ENCODE results near the gene C3.

Gene C3

GRCh38 chr19:6737873-6738786 lies 17.7 kb upstream of the C3 start:
- Histone ChIP-seq H3K9me3 (ENCODE audit: control insufficient read depth in 5 of 5, low read length in 5 of 5) (no peaks in the 10 kb centered on the region), H3K4me3 (ENCODE audit: low read depth in 1 of 5, low read length in 5 of 5) (peak overlapping the region; percentile 43 to 69 (median 61)), H3K27ac (ENCODE audit: low read depth, low read length) (peak overlapping the region; percentile 97), H3K36me3 (ENCODE audit: control insufficient read depth in 5 of 5, insufficient read depth in 5 of 5, low read length in 5 of 5) (peaks cover 0 to 15% (median 12%) of the 10 kb centered on the region in 5 donors), H3K4me1 (ENCODE audit: control insufficient read depth in 5 of 5, insufficient read depth in 5 of 5, low read length in 5 of 5) (peaks cover 12 to 67% (median 52%) of the 10 kb centered on the region in 5 donors), H3K27me3 (ENCODE audit: control insufficient read depth in 5 of 5, insufficient read depth in 4 of 5, low read length in 5 of 5) (no peaks in the 10 kb centered on the region), H3K9ac (ENCODE audit: low read length in 5 of 5) (peak overlapping the region; percentile 48 to 79 (median 56))

DNA sequence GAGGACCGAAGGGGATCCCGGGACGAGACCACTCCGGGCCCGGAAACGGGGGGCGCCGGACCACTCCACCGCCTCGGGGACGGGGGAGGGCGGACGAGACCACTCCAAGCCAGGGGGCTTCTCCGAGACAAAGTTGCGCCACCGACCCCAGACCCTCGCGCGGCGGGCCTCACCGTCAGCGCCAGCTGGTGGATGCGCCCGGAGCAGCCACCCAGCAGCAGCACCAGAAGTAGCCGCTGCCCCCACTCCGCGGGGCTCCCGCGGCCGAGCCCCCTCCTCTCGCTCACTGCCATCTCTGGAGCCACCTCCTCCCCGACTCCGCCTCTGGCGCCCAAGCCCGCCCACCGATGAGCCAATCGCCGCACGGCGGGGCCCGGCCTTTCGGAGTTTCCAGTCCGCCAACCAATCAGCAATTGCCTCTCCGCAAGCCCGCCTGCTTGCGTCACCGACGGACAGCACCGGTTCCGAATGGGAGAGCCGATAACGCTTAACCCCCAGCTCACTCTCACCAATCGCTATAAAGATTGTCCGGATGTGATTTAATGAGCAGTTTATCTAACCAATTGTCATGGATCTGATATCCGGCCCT lies 16.9 kb upstream of the C3 start, which contains the start of gene GPR108:
TSS of gene GPR108 (minus strand) at position 297 of the 589 bp plus-strand sequence. CDS start at position 293, 4 bp downstream.
- Histone ChIP-seq H3K9ac (ENCODE audit: low read length in 5 of 5) (peak within 1 kb of the TSS; percentile 56 to 88 (median 75)), H3K4me3 (ENCODE audit: low read depth in 1 of 5, low read length in 5 of 5) (peak within 1 kb of the TSS; percentile 77 to 88 (median 87)), H3K4me1 (ENCODE audit: control insufficient read depth in 5 of 5, insufficient read depth in 5 of 5, low read length in 5 of 5) (peaks cover 12 to 60% (median 45%) of the 10 kb centered on the region in 5 donors), H3K27ac (ENCODE audit: low read depth, low read length) (peak within 1 kb of the TSS; percentile 97), H3K9me3 (ENCODE audit: control insufficient read depth in 5 of 5, low read length in 5 of 5) (no peaks in the 10 kb centered on the region), H3K36me3 (ENCODE audit: control insufficient read depth in 5 of 5, insufficient read depth in 5 of 5, low read length in 5 of 5) (peaks cover 0 to 17% (median 16%) of the 10 kb centered on the region in 5 donors), H3K27me3 (ENCODE audit: control insufficient read depth in 5 of 5, insufficient read depth in 4 of 5, low read length in 5 of 5) (no peaks in the 10 kb centered on the region)

- peak overlapping the region; percentile 77 to 88 (median 87) for H3K4me3 ChIP-seq (ENCODE audit: low read depth in 1 of 5, low read length in 5 of 5)
- H3K9ac ChIP-seq (ENCODE audit: low read length in 5 of 5): peak overlapping the region in 4 of 5 donors; percentile 64 to 88 (median 80)
- H3K9me3 ChIP-seq (ENCODE audit: control insufficient read depth in 5 of 5, low read length in 5 of 5): no peaks in the 10 kb centered on the region
- H3K4me1 ChIP-seq (ENCODE audit: control insufficient read depth in 5 of 5, insufficient read depth in 5 of 5, low read length in 5 of 5): peaks cover 12 to 56% (median 42%) of the 10 kb centered on the region in 5 donors
- H3K27ac ChIP-seq (ENCODE audit: low read depth, low read length): peak overlapping the region; percentile 81
- H3K27me3 ChIP-seq (ENCODE audit: control insufficient read depth in 5 of 5, insufficient read depth in 4 of 5, low read length in 5 of 5): no peaks in the 10 kb centered on the region
- H3K36me3 ChIP-seq (ENCODE audit: control insufficient read depth in 5 of 5, insufficient read depth in 5 of 5, low read length in 5 of 5): peaks cover 0 to 22% (median 20%) of the 10 kb centered on the region in 5 donors
Measured at GRCh38 chr19:6736917-6737283, 16.4 kb upstream of the C3 start.

- H3K4me3 ChIP-seq (ENCODE audit: low read depth in 1 of 5, low read length in 5 of 5): peak overlapping the region; percentile 77 to 88 (median 87)
- no peaks in the 10 kb centered on the region for H3K9me3 ChIP-seq (ENCODE audit: control insufficient read depth in 5 of 5, low read length in 5 of 5)
- H3K9ac ChIP-seq (ENCODE audit: low read length in 5 of 5): peak overlapping the region in 4 of 5 donors; percentile 64 to 88 (median 80)
- H3K27ac ChIP-seq (ENCODE audit: low read depth, low read length): peak overlapping the region; percentile 81
- peaks cover 0 to 26% (median 25%) of the 10 kb centered on the region in 5 donors for H3K36me3 ChIP-seq (ENCODE audit: control insufficient read depth in 5 of 5, insufficient read depth in 5 of 5, low read length in 5 of 5)
- peaks cover 9 to 53% (median 38%) of the 10 kb centered on the region in 5 donors for H3K4me1 ChIP-seq (ENCODE audit: control insufficient read depth in 5 of 5, insufficient read depth in 5 of 5, low read length in 5 of 5)
- no peaks in the 10 kb centered on the region for H3K27me3 ChIP-seq (ENCODE audit: control insufficient read depth in 5 of 5, insufficient read depth in 4 of 5, low read length in 5 of 5)
Measured at GRCh38 chr19:6736169-6736916, 15.9 kb upstream of the C3 start.

DNA sequence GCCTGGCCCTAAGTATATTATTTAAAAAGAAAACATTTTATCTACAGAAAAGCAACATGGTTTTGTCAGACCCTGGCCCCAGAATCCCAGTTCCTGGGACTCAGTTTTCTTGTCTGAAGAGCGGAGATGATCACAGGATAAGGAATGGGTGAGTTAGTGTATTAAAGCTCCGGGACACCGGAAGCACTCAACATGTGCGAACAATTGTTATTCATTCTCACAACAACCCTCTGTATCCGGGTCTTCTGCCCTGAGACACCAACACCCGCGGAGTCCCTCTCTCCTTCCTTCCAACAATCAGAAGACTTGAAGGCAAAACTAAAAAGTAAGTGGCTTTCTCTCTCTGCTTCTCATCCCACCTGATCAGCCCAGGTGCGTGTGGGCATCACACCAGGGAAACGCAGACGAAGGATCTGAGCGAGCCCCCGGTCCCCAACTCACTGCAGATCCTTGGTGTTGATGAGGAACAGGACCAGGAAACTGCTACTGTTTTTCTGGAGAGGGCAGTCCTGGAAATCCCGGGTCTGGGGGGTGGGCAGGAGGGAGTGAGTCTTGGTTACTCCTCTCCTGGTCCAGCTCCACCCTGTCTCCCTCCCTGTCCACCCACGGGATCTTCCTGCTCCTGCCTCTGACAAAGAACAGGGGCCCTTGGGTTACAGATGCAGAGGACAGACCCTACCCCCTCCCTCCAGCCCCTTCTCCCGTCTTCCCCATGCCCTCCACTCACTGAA lies 14.9 kb upstream of the C3 start:
- Histone ChIP-seq H3K27me3 (ENCODE audit: control insufficient read depth in 5 of 5, insufficient read depth in 4 of 5, low read length in 5 of 5) (no peaks in the 10 kb centered on the region), H3K36me3 (ENCODE audit: control insufficient read depth in 5 of 5, insufficient read depth in 5 of 5, low read length in 5 of 5) (peaks cover 0 to 30% (median 28%) of the 10 kb centered on the region in 5 donors), H3K27ac (ENCODE audit: low read depth, low read length) (peak overlapping the region; percentile 81), H3K9me3 (ENCODE audit: control insufficient read depth in 5 of 5, low read length in 5 of 5) (no peaks in the 10 kb centered on the region), H3K4me3 (ENCODE audit: low read depth in 1 of 5, low read length in 5 of 5) (no peak overlapping the region), H3K9ac (ENCODE audit: low read length in 5 of 5) (peak overlapping the region in 1 of 5 donors; percentile 66), H3K4me1 (ENCODE audit: control insufficient read depth in 5 of 5, insufficient read depth in 5 of 5, low read length in 5 of 5) (peaks cover 8 to 43% (median 33%) of the 10 kb centered on the region in 5 donors)

GRCh38 chr19:6734096-6734696 lies 13.7 kb upstream of the C3 start:
- H3K9ac ChIP-seq (ENCODE audit: low read length in 5 of 5): no peak overlapping the region
- H3K27me3 ChIP-seq (ENCODE audit: control insufficient read depth in 5 of 5, insufficient read depth in 4 of 5, low read length in 5 of 5): no peaks in the 10 kb centered on the region
- H3K4me1 ChIP-seq (ENCODE audit: control insufficient read depth in 5 of 5, insufficient read depth in 5 of 5, low read length in 5 of 5): peaks cover 8 to 37% (median 32%) of the 10 kb centered on the region in 5 donors
- H3K9me3 ChIP-seq (ENCODE audit: control insufficient read depth in 5 of 5, low read length in 5 of 5): no peaks in the 10 kb centered on the region
- H3K4me3 ChIP-seq (ENCODE audit: low read depth in 1 of 5, low read length in 5 of 5): no peak overlapping the region
- peaks cover 0 to 33% (median 28%) of the 10 kb centered on the region in 5 donors for H3K36me3 ChIP-seq (ENCODE audit: control insufficient read depth in 5 of 5, insufficient read depth in 5 of 5, low read length in 5 of 5)
- H3K27ac ChIP-seq (ENCODE audit: low read depth, low read length): no peak overlapping the region

- no peaks in the 10 kb centered on the region for H3K9me3 ChIP-seq (ENCODE audit: control insufficient read depth in 5 of 5, low read length in 5 of 5)
- H3K27ac ChIP-seq (ENCODE audit: low read depth, low read length): no peak overlapping the region
- peaks cover 8 to 37% (median 32%) of the 10 kb centered on the region in 5 donors for H3K4me1 ChIP-seq (ENCODE audit: control insufficient read depth in 5 of 5, insufficient read depth in 5 of 5, low read length in 5 of 5)
- peaks cover 0 to 33% (median 28%) of the 10 kb centered on the region in 5 donors for H3K36me3 ChIP-seq (ENCODE audit: control insufficient read depth in 5 of 5, insufficient read depth in 5 of 5, low read length in 5 of 5)
- no peaks in the 10 kb centered on the region for H3K27me3 ChIP-seq (ENCODE audit: control insufficient read depth in 5 of 5, insufficient read depth in 4 of 5, low read length in 5 of 5)
- no peak overlapping the region for H3K4me3 ChIP-seq (ENCODE audit: low read depth in 1 of 5, low read length in 5 of 5)
- H3K9ac ChIP-seq (ENCODE audit: low read length in 5 of 5): no peak overlapping the region
Measured at GRCh38 chr19:6733338-6734095, 13.1 kb upstream of the C3 start.

DNA sequence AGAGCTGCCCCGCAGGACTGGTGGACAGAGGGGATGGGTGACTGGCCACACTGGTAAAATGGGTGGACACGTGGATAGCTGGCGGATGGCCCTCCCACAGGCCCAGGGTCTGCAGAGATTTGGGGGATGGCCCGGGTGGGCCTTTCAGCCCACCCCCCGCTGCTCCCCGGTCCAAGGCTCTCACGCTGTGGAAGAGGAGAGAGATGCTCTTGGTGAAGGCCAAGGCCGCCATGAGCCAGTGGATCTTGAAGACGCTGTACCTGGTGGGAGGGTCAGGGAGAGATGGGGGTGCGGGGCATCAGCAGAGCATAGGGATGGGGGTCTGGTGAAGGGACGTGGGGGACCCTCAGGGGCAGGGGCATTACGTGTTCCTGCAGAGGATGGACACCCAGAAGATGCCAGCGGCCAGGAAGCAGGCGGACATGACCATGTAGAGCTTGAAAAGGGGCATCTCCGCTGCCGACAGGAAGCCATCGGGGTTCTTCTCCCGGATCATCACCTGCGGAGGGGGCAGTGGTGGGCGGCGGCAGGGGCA lies 12.4 kb upstream of the C3 start:
- H3K27me3 ChIP-seq (ENCODE audit: control insufficient read depth in 5 of 5, insufficient read depth in 4 of 5, low read length in 5 of 5): no peaks in the 10 kb centered on the region
- no peaks in the 10 kb centered on the region for H3K9me3 ChIP-seq (ENCODE audit: control insufficient read depth in 5 of 5, low read length in 5 of 5)
- no peak overlapping the region for H3K27ac ChIP-seq (ENCODE audit: low read depth, low read length)
- H3K9ac ChIP-seq (ENCODE audit: low read length in 5 of 5): no peak overlapping the region
- H3K4me3 ChIP-seq (ENCODE audit: low read depth in 1 of 5, low read length in 5 of 5): no peak overlapping the region
- peaks cover 0 to 33% (median 28%) of the 10 kb centered on the region in 5 donors for H3K36me3 ChIP-seq (ENCODE audit: control insufficient read depth in 5 of 5, insufficient read depth in 5 of 5, low read length in 5 of 5)
- H3K4me1 ChIP-seq (ENCODE audit: control insufficient read depth in 5 of 5, insufficient read depth in 5 of 5, low read length in 5 of 5): peaks cover 3 to 37% (median 29%) of the 10 kb centered on the region in 5 donors
